HG02970 (cell line): ENCODE data around the gene UBL4B.
"Not testable (repeated sequence)": the region's sequence is repeated elsewhere in the genome, so short reads cannot be mapped to it uniquely, and the experiment has no call there.

Experiments
- ATAC-seq: cut with Tn5 transposase; IDR thresholded peaks from one replicate; pipeline ENCODE4 v1.9.1; 2021; ENCODE audit warnings: mild to moderate bottlenecking, moderate library complexity, moderate number of reproducible peaks; ENCODE audit not compliant: unreplicated experiment, low FRiP score

Gene UBL4B, protein sequence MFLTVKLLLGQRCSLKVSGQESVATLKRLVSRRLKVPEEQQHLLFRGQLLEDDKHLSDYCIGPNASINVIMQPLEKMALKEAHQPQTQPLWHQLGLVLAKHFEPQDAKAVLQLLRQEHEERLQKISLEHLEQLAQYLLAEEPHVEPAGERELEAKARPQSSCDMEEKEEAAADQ

GRCh38 chr1:110112143-110112542, at the start of gene UBL4B:
TSS of gene UBL4B (plus strand) at chr1:110112443. CDS start at chr1:110112535, 92 bp downstream.
- ATAC-seq: no peak

DNA sequence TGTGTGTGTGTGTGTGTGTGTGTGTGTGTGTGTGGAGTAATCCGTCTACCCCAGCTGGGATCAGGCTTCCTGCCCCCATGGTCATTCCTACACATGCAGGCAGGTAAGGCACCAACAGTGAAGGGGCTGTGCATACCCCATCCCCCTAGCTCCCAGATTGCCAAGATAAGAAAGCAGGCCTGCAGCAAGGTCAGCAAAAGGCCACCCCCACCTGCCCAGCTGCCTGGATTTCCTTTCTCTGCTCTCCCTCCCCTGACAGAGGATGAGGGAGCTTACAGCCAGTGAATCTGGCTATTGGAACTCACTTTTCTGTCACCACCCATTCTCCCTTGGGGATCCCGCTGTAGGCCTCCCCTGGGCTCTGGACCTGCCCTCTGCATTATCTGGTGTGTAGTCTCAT, 49.6 kb upstream of the UBL4B start:
- no peak for ATAC-seq

DNA sequence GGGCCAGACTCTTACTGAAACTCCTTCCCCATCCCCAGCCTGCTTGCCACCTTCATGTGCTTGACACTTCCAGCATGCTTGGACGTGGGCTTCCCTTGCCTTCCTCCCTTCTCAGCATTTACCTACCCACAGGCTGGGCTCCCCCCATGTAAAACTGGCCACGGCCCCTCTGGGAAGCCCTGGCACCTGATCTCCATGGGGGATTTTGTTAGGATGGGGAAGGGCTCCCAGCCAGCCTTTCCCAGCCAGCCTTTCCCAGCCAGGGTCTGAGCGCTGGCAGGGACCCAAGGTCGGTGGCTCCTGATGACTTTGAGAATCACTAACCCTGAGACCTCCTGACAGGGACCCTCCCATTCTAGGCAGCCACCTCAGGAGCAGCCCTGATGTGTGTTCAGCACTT, 48.5 kb upstream of the UBL4B start:
- ATAC-seq: no peak

- no peak for ATAC-seq
Observed at GRCh38 chr1:110064576-110065337, 47.5 kb upstream of the UBL4B start.

- no peak for ATAC-seq
Observed at GRCh38 chr1:110065841-110066240, 46.4 kb upstream of the UBL4B start.

GRCh38 chr1:110067479-110067892, 44.8 kb upstream of the UBL4B start:
- ATAC-seq: no peak

DNA sequence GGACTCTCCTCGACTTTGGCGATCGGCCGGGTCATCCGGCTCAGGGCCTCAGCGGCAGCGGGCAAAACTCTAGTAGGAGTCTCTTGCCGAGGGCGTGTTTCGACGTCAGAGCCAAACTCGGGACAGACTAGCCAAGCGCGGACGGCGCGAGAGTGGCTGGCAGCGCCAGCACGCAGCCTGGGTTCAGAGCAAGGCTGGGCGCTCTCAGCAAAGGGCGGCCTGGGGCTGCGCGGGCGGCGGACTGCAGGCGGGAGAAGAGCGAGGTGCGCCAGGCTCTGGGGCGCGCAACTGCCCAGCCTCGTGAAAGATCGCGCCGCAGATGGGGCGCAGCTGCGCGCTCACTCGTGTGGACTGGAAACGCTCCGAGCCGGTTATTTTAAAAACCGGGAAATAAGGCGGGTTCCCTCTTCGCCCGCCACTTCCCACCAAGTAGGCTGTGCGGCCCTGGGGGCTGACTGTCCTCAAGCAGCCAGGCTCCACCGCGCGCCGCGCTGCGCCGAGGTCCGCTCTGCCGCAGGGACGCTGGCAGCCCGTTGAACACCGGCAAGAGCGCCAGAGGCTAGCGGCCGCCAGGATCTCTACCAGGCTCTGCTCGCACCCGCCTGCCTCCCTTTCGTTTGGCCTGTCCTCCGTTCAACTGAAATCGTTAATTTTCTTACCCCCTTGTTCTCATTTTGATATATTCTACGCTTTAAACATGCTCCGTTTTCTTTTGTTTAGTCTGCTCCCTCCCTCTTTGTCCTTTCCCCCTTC, 44.2 kb upstream of the UBL4B start:
- no peak for ATAC-seq

- ATAC-seq: no peak
Observed at GRCh38 chr1:110068646-110069403, 43.4 kb upstream of the UBL4B start.

DNA sequence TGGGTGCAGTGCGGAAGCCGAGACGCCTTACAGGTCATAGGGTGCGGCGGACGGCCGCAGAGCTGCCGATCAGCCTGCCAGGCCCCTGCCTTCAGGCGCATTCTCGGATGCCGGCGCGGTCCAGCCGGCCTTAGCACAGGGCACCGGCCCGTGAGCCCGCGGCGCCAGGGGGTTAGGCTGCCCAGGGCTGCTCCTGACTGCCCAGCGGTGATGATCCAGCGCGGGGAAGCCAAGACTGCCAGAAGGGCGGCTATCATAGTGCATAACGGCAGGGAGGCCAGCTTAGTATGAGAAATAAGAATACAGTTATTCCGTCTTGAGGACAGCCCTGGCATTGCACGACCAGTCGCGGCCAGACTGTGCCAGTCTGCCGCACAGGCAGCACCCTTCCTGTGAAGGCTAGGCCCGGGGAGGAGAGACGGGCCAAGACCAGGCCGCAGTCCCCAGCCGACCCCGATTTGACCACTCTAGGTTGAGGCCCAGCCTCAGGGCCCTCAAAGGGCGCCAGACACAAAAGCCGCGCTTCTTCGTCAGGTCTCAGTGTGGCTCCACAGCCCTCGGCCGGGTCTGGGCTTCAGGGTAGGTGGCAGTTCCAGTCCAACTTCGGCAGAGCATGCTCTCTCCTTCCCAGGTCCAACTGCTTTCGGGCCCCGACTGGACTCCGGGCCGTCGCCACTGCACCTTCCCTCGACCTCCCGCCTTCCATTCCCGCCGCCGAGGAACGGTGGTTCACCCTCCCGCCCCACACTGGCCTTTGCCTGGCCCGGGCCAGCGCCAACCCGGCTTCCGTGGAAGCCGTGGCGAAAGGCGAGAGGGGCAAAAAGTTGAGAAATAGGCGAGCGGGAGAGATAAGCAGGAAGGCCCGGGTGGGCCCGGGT, 42.6 kb upstream of the UBL4B start:
- no peak for ATAC-seq

GRCh38 chr1:110070282-110070669, 42.0 kb upstream of the UBL4B start:
- no peak for ATAC-seq

DNA sequence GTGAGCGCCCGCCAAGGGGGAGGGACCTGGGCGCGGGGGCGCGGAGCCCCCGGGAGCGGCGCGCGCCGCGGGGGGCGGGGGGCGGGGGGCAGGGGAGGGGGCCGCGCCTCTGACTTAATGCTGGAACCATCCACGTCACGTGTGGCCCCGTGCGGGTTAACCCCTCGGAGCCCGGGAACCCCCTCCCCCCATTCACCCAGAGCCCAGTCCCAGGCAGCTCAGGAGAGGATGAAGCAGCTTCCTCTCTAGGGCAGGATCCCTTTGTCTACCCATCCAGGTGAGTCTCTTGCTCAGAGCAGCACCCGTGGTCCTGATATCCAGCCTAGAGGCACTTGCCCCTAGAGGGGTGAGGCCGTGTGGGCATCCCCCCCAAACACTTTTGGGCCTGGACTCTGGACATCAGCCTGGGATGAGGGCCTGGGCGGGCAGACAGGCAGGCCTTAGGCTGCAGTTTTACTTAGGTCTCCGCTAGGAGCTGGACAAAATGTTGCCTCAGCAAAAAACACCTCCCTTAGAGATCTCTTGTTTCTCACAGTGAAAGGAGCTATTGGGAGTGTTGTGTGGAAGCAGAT, 41.5 kb upstream of the UBL4B start, which contains the start of gene ALX3:
Gene ALX3, minus strand, starts transcription at position 2 of the 572 bp plus-strand sequence. CDS start 60 bp downstream, outside the sequence.
- ATAC-seq: no peak

DNA sequence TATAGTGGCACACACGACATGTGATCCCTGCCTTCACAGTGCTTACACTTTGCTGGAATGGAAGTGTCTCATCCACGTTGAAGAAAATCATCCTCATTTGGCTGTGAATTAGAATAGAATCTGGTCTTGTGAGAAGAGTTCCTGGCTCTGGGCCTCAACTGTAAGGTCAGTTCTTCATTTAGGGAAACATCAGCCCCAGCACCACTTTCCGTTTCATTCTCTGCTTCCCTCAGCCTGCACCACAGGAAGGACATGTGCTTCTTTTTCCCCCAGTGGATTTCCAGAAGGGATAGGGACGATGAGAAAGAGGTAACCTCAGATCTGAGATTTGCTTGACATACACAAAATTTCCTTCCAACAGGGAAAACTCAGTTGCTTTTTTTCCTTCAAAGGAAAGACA, 38.1 kb upstream of the UBL4B start:
- no peak for ATAC-seq

GRCh38 chr1:110076789-110077500, 35.3 kb upstream of the UBL4B start:
- no peak for ATAC-seq

DNA sequence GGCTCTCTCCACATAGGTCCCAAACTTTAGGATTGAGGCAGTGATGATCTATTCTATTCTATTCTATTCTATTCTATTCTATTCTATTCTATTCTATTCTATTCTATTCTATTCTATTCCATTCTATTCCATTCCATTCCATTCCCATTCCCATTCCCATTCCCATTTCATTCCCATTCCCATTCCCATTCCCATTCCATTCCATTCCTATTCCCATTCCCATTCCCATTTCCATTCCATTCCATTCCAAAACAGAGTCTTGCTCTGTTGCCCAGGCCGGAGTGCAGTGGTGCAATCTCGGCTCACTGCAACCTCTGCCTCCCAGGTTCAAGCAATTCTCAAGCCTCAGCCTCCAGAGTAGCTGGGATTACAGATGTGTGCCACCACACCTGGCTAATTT, 32.2 kb upstream of the UBL4B start:
- not testable (repeated sequence) for ATAC-seq

- no peak for ATAC-seq
Observed at GRCh38 chr1:110081061-110081460, 31.2 kb upstream of the UBL4B start.

DNA sequence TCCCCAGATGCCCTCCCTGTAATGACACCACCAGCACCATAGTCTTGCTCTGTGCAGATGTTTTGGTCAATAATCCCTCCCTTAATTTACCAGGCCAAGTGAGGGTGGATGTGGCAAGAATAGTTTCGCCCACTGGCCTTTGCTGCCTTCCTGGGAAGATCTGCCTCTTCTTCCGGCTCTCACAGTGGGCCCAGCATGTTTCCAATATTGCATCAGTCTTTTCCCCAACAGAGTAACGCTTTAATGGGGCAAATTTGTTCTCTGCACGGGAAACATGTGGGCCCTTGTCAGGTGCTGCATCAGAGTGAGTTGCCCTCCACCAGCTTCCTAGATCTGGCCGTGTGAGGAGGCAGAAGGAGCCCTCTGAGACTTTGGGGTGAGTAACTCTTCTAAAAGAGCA, 29.8 kb upstream of the UBL4B start:
- ATAC-seq: no peak

- ATAC-seq: no peak
Observed at GRCh38 chr1:110083061-110083865, 29.0 kb upstream of the UBL4B start.

DNA sequence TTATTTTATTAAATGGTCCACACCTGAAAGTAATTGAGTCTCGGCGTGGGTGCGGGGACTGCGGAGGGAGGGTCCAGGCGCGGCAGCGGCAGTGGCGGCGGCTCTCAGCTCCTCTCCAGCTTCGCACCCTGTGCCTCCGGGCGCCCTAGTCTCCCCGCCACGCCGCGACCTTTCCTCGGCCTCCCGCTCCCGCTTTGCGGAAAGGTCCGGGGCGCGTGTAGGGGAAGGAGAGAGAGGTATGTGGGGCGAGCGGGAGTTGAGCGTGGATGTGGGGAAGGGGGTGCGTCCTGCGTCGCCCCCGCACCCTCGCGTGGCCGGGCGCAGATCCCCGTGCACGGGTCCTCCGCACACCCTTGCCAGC, 28.4 kb upstream of the UBL4B start:
- no peak for ATAC-seq
